SK-N-SH (cell line): ENCODE measurements around the gene CDPF1. TPM values are rescaled to one million over a fixed set of nuclear protein-coding genes. Genes with fewer than 3 reads are reported as not detected.
A peak's percentile ranks its signal among the peaks of the same experiment; 100 is the strongest.

Experiments used
- CTCF ChIA-PET: fragments of 300-600, 350-600 bp; formaldehyde crosslinking; extraction: SDS; loops from one replicate; lab custom pipeline; 2021; lab: Yijun Ruan, JAX
- POLR2A ChIA-PET: fragments of 350-600 bp; sonication (Branson Sonifier 250); formaldehyde crosslinking; extraction: SDS; loops from one replicate; lab custom pipeline; 2020; ENCODE audit warnings: antibody characterized with exemption, inconsistent platforms; lab: Yijun Ruan, JAX
- DNase-seq: peaks from one replicate; pipeline ENCODE4 v3.0.0; 2012
- H2AFZ ChIP-seq: fragments of 200-600 bp; sonication (generic); 2 replicates; pipeline ENCODE4 v1.8.1; 2016; ENCODE audit warnings: antibody characterized with exemption, mild to moderate bottlenecking, low read depth
- H3F3A ChIP-seq: fragments of 200-600 bp; sonication (generic); replicated peaks from 2 replicates; pipeline ENCODE3; 2016; ENCODE audit warnings: antibody characterized with exemption, mild to moderate bottlenecking; ENCODE audit not compliant: insufficient read depth
- H3K27ac ChIP-seq, 2 experiments: fragments of 200-500 bp in 1 of 2; fragments of 200-600 bp in 1 of 2; sonication (Bioruptor generic) in 1 of 2; sonication (generic), shearing (Covaris generic) in 1 of 2; 2 replicates each; pipeline versions ENCODE4 v1.5.1 to v1.6.1; 2014 to 2016; ENCODE audit warnings: low read depth in 2 of 2, inconsistent platforms in 1 of 2, low read length in 1 of 2, mild to moderate bottlenecking in 1 of 2, mixed read lengths in 1 of 2
- H3K27me3 ChIP-seq: fragments of 200-600 bp; sonication (generic), shearing (Covaris generic); 2 replicates; pipeline ENCODE4 v1.6.1; 2016; ENCODE audit warnings: mixed run types; ENCODE audit not compliant: insufficient read depth
- H3K36me3 ChIP-seq, 2 experiments: fragments of 200-500 bp in 1 of 2; fragments of 200-600 bp in 1 of 2; sonication (Bioruptor generic) in 1 of 2; sonication (generic) in 1 of 2; replicated peaks in 1 of 2; 2 replicates each; pipeline versions ENCODE3 to v1.5.1; 2014 to 2016; ENCODE audit warnings: low read length in 1 of 2, mild to moderate bottlenecking in 1 of 2; ENCODE audit not compliant: insufficient read depth in 2 of 2, control insufficient read depth in 1 of 2
- H3K4me1 ChIP-seq, 2 experiments: fragments of 200-500 bp in 1 of 2; fragments of 200-600 bp in 1 of 2; sonication (Bioruptor generic) in 1 of 2; sonication (generic), shearing (Covaris generic) in 1 of 2; 2 replicates each; pipeline versions ENCODE4 v1.5.1 to v1.6.1; 2014 to 2016; ENCODE audit warnings: low read depth in 1 of 2, low read length in 1 of 2, mixed run types in 1 of 2; ENCODE audit not compliant: insufficient read depth in 2 of 2, control insufficient read depth in 1 of 2
- H3K4me2 ChIP-seq: fragments of 200-600 bp; sonication (generic), shearing (Covaris generic); 2 replicates; pipeline ENCODE4 v1.6.1; 2017; ENCODE audit warnings: mixed run types
- H3K4me3 ChIP-seq, 2 experiments: fragments of 200-500 bp in 1 of 2; fragments of 200-600 bp in 1 of 2; sonication (Bioruptor generic) in 1 of 2; sonication (generic), shearing (Covaris generic) in 1 of 2; 2 replicates each; pipeline versions ENCODE4 v1.5.1 to v1.8.1; 2014 to 2016; ENCODE audit warnings: low read depth in 2 of 2, inconsistent platforms in 1 of 2, low read length in 1 of 2, mild to moderate bottlenecking in 1 of 2, mixed read lengths in 1 of 2, moderate library complexity in 1 of 2
- H3K79me2 ChIP-seq: fragments of 200-600 bp; sonication (generic); 2 replicates; pipeline ENCODE4 v1.8.1; 2017; ENCODE audit warnings: mild to moderate bottlenecking; ENCODE audit not compliant: insufficient read depth
- H3K9ac ChIP-seq: fragments of 200-600 bp; sonication (generic); 2 replicates; pipeline ENCODE4 v1.6.1; 2017; ENCODE audit warnings: mixed run types
- H3K9me2 ChIP-seq: fragments of 200-600 bp; sonication (generic); 2 replicates; pipeline ENCODE4 v1.6.1; 2017; ENCODE audit warnings: mixed run types
- H3K9me3 ChIP-seq: fragments of 200-600 bp; sonication (generic); 2 replicates; pipeline ENCODE4 v1.6.1; 2017; ENCODE audit warnings: mixed run types, mild to moderate bottlenecking, moderate library complexity
- H4K20me1 ChIP-seq: fragments of 200-600 bp; sonication (generic); 2 replicates; pipeline ENCODE4 v1.6.1; 2017; ENCODE audit warnings: mild to moderate bottlenecking, mixed run types; ENCODE audit not compliant: insufficient read depth
- ELF1 ChIP-seq: IDR thresholded peaks from 2 replicates; pipeline ENCODE4 v1.4.0; 2012
- FOSL2 ChIP-seq: IDR thresholded peaks from 2 replicates; pipeline ENCODE4 v1.4.0; 2012; ENCODE audit warnings: low read depth, mild to moderate bottlenecking, moderate library complexity, borderline replicate concordance
- GATA2 ChIP-seq: sonication (generic); formaldehyde crosslinking; IDR thresholded peaks from 2 replicates; pipeline ENCODE4 v1.5.0; 2020; ENCODE audit warnings: mild to moderate bottlenecking, missing genetic modification reagents
- JUND ChIP-seq: IDR thresholded peaks from 2 replicates; pipeline ENCODE4 v1.4.0; 2012
- MXI1 ChIP-seq: IDR thresholded peaks from 2 replicates; pipeline ENCODE4 v1.6.1; 2012; ENCODE audit warnings: mild to moderate bottlenecking, low read depth, low read length, improper control_type of control experiment
- NFIC ChIP-seq: IDR thresholded peaks from 2 replicates; pipeline ENCODE4 v1.4.0; 2012; ENCODE audit warnings: borderline replicate concordance
- RFX5 ChIP-seq: IDR thresholded peaks from 2 replicates; pipeline ENCODE4 v1.6.1; 2012; ENCODE audit warnings: mild to moderate bottlenecking, improper control_type of control experiment, low read length
- RXRA ChIP-seq: IDR thresholded peaks from 2 replicates; pipeline ENCODE4 v1.4.0; 2012; ENCODE audit warnings: low read depth, mild to moderate bottlenecking, borderline replicate concordance
- SMC3 ChIP-seq: IDR thresholded peaks from 2 replicates; pipeline ENCODE4 v1.6.1; 2012; ENCODE audit warnings: low read depth, low read length, improper control_type of control experiment
- TCF12 ChIP-seq: IDR thresholded peaks from 2 replicates; pipeline ENCODE4 v1.4.0; 2012
- TEAD4 ChIP-seq: IDR thresholded peaks from 2 replicates; pipeline ENCODE4 v1.4.0; 2012; ENCODE audit warnings: mild to moderate bottlenecking, borderline replicate concordance; ENCODE audit not compliant: insufficient read depth
- YY1 ChIP-seq: IDR thresholded peaks from 2 replicates; pipeline ENCODE4 v1.4.0; 2012; ENCODE audit warnings: low read depth, mild to moderate bottlenecking
- WGBS: methylation state at CpG from one replicate; pipeline ENCODE4 v1.1.6; 2017; ENCODE audit warnings: low lambda C conversion rate; 5-methylcytosine and 5-hydroxymethylcytosine counted together
- polyA plus RNA-seq, 3 experiments: library from polyadenylated mRNA; depleted of rRNA; stranded (reverse); fragments of >200 nt; gene quantifications; 2 replicates each; pipeline ENCODE4 v1.2.3, GENCODE V29; 2012
- TF ChIP-seq, protein P1 (sequence below): IDR thresholded peaks from 2 replicates; pipeline ENCODE4 v1.4.0; 2012; ENCODE audit warnings: low read depth
- TF ChIP-seq, protein P2 (sequence below): IDR thresholded peaks from 2 replicates; pipeline ENCODE4; 2012
- TF ChIP-seq, protein P3 (sequence below): fragments of 200-600 bp; sonication (generic); IDR thresholded peaks from 2 replicates; pipeline ENCODE4 v1.6.1; 2017; ENCODE audit warnings: antibody characterized with exemption, mild to moderate bottlenecking, moderate library complexity
- TF ChIP-seq, protein P4 (sequence below): IDR thresholded peaks from 2 replicates; pipeline ENCODE4 v1.4.0; 2012; ENCODE audit warnings: low read depth, borderline replicate concordance
- TF ChIP-seq, protein P5 (sequence below): IDR thresholded peaks from 2 replicates; pipeline ENCODE4 v1.6.1; 2012; ENCODE audit warnings: mild to moderate bottlenecking, low read depth, low read length, moderate library complexity

The CDPF1 gene
- polyA plus RNA-seq, 1 of the 3 experiments (the other 2 are of a cell fraction), result 25.3 TPM

DNA sequence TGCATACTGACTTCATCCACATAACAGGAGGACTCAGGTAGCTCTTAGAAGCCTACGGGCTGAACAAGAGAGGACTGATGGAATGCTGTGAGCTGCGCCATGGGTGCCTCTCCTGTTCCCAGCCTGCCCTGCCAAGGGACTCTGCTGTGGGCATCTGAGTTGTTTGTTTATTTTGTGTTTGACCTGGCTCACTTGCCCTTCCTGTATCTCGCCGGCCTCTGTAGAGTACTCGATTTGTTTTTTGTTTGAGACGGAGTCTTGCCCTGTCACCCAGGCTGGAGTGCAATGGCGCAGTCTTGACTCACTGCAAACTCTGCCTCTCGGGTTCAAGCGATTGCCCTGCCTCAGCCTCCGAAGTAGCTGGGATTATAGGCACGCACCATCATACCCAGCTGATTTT, 19.5 kb upstream of the CDPF1 start (continued):
- TF ChIP-seq GATA2 (CRISPR knock-in tag) (no peak), ELF1 (no peak), TCF12 (no peak), SMC3 (no peak), MXI1 (no peak)
- TF ChIP-seq, protein P1, sequence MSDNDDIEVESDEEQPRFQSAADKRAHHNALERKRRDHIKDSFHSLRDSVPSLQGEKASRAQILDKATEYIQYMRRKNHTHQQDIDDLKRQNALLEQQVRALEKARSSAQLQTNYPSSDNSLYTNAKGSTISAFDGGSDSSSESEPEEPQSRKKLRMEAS, result no peak
- TF ChIP-seq, protein P2, sequence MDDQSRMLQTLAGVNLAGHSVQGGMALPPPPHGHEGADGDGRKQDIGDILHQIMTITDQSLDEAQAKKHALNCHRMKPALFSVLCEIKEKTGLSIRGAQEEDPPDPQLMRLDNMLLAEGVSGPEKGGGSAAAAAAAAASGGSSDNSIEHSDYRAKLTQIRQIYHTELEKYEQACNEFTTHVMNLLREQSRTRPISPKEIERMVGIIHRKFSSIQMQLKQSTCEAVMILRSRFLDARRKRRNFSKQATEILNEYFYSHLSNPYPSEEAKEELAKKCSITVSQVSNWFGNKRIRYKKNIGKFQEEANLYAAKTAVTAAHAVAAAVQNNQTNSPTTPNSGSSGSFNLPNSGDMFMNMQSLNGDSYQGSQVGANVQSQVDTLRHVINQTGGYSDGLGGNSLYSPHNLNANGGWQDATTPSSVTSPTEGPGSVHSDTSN, result no peak
- TF ChIP-seq, protein P3, sequence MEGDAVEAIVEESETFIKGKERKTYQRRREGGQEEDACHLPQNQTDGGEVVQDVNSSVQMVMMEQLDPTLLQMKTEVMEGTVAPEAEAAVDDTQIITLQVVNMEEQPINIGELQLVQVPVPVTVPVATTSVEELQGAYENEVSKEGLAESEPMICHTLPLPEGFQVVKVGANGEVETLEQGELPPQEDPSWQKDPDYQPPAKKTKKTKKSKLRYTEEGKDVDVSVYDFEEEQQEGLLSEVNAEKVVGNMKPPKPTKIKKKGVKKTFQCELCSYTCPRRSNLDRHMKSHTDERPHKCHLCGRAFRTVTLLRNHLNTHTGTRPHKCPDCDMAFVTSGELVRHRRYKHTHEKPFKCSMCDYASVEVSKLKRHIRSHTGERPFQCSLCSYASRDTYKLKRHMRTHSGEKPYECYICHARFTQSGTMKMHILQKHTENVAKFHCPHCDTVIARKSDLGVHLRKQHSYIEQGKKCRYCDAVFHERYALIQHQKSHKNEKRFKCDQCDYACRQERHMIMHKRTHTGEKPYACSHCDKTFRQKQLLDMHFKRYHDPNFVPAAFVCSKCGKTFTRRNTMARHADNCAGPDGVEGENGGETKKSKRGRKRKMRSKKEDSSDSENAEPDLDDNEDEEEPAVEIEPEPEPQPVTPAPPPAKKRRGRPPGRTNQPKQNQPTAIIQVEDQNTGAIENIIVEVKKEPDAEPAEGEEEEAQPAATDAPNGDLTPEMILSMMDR, result no peak

DNA sequence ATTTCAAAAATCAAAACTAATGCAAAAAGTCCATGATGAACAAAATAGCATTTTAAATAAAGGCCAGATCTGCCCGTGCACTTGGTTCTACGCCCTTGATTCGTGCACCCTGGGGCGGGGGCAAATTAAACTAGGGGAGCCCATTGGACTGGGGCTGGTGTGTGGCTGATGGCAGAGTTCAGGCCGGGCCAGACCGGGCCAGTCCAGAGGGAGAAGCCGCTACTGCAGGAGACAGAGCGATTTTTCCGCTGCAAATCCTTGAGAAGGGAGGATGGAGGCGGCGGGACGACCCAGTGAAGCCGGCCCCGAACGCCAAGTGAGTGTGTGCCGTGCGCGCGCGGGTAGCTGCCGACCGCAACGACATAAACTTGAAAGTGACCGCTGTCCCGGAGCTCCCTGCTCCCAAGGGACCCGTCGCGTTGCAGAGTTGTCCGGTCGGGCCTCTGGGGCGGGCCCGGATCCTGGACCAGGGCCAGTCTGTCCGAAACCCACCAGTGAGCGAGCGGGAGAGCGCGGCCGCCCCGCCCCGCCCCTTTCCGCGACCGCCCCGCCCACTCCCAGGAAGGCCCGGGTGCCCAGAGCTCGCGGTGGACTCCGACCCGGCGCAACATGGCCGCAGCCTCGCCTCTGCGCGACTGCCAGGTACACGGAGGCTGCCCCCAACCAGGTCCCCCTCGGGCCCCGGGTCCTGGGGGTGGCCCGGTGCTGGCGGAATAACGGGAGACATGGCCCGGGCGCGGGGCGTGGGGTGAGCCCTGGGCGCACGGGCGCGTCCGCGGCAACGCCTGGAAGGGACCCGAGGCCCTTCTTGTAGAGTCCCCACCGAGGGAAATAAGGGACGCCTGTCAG, 17.6 kb upstream of the CDPF1 start, which contains the start of gene TTC38:
Gene TTC38, plus strand, starts transcription at position 578 of the 849 bp plus-strand sequence. Its CDS starts 32 bp downstream, at position 610.
- CTCF ChIA-PET, result interaction anchor here (0.8 to 1.5 kb wide), 7 partner anchors 8 to 146 kb away, joined by 3 to 6 read pairs (median 3); no protein-coding TSS in a partner anchor
- H3K9ac ChIP-seq, result peak within 1 kb of the TSS; percentile 78
- no peaks in the 10 kb centered on the region for H3K9me2 ChIP-seq
- H3K79me2 ChIP-seq, result peaks cover 26% of the 10 kb centered on the region
- peak within 1 kb of the TSS; percentile 31 to 81; a peak in 3 of 4 replicates for H3K27ac ChIP-seq
- peaks cover 0 to 12% of the 10 kb centered on the region in 2 experiments; a peak in 2 of 4 replicates for H3K4me1 ChIP-seq
- H3K4me2 ChIP-seq, result peak within 1 kb of the TSS; percentile 92
- peak within 1 kb of the TSS; percentile 81 for H2AFZ ChIP-seq
- H3K4me3 ChIP-seq, result peak within 1 kb of the TSS; percentile 76 to 90
- H3K9me3 ChIP-seq, result no peaks in the 10 kb centered on the region
- peaks cover under 1 to 5% of the 10 kb centered on the region in 2 experiments for H3K36me3 ChIP-seq
- H4K20me1 ChIP-seq, result no peaks in the 10 kb centered on the region
- POLR2A ChIA-PET, result interaction anchor here (1.0 to 1.6 kb wide), 6 partner anchors 17 to 120 kb away, joined by 3 to 12 read pairs (median 6); partner anchors contain the start of genes CDPF1 and GTSE1
- DNase-seq, result peak; percentile 99
- H3K27me3 ChIP-seq, result no peaks in the 10 kb centered on the region
- peaks cover 7% of the 10 kb centered on the region for H3F3A ChIP-seq
- 7% methylated on average over 19 of the region's 74 CpGs for WGBS
- no peak for TF ChIP-seq TEAD4
- TF ChIP-seq, protein P3, result no peak
- 0 out of 2 replicates have a peak, but pooled peaks have one; percentile 44 for TF ChIP-seq MXI1
- TF ChIP-seq, protein P1, result peak; percentile 71
- no peak for TF ChIP-seq FOSL2
- TF ChIP-seq, protein P4, sequence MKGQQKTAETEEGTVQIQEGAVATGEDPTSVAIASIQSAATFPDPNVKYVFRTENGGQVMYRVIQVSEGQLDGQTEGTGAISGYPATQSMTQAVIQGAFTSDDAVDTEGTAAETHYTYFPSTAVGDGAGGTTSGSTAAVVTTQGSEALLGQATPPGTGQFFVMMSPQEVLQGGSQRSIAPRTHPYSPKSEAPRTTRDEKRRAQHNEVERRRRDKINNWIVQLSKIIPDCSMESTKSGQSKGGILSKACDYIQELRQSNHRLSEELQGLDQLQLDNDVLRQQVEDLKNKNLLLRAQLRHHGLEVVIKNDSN, result no peak
- peak; percentile 58 for TF ChIP-seq NFIC
- TF ChIP-seq, protein P5, sequence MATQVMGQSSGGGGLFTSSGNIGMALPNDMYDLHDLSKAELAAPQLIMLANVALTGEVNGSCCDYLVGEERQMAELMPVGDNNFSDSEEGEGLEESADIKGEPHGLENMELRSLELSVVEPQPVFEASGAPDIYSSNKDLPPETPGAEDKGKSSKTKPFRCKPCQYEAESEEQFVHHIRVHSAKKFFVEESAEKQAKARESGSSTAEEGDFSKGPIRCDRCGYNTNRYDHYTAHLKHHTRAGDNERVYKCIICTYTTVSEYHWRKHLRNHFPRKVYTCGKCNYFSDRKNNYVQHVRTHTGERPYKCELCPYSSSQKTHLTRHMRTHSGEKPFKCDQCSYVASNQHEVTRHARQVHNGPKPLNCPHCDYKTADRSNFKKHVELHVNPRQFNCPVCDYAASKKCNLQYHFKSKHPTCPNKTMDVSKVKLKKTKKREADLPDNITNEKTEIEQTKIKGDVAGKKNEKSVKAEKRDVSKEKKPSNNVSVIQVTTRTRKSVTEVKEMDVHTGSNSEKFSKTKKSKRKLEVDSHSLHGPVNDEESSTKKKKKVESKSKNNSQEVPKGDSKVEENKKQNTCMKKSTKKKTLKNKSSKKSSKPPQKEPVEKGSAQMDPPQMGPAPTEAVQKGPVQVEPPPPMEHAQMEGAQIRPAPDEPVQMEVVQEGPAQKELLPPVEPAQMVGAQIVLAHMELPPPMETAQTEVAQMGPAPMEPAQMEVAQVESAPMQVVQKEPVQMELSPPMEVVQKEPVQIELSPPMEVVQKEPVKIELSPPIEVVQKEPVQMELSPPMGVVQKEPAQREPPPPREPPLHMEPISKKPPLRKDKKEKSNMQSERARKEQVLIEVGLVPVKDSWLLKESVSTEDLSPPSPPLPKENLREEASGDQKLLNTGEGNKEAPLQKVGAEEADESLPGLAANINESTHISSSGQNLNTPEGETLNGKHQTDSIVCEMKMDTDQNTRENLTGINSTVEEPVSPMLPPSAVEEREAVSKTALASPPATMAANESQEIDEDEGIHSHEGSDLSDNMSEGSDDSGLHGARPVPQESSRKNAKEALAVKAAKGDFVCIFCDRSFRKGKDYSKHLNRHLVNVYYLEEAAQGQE, result no peak
- no peak for TF ChIP-seq JUND
- no peak for TF ChIP-seq RXRA
- TF ChIP-seq, protein P2, result no peak
- TF ChIP-seq YY1, result peak; percentile 84
- 0 out of 2 replicates have a peak, but pooled peaks have one; percentile 21 for TF ChIP-seq RFX5
